GM21723 (cell line): Measurements from ENCODE around the gene AP3D1.
"Not testable (repeated sequence)": the region's sequence is repeated elsewhere in the genome, so short reads cannot be mapped to it uniquely, and the experiment has no call there.

ENCODE experiments used
- ATAC-seq: cut with Tn5 transposase; IDR thresholded peaks from one replicate; pipeline ENCODE4 v1.9.1; 2021; ENCODE audit warnings: mild to moderate bottlenecking, moderate library complexity; ENCODE audit not compliant: unreplicated experiment

Gene AP3D1

GRCh38 chr19:2091926-2092525 lies 59.3 kb downstream of the AP3D1 start:
- ATAC-seq = not testable (repeated sequence)

- ATAC-seq = no peak
Observed at GRCh38 chr19:2089727-2090053, 61.7 kb downstream of the AP3D1 start.

GRCh38 chr19:2089001-2089711 lies 62.2 kb downstream of the AP3D1 start:
- no peak for ATAC-seq

GRCh38 chr19:2087621-2088100 lies 63.7 kb downstream of the AP3D1 start:
- peak; percentile 22 for ATAC-seq

GRCh38 chr19:2086695-2087620 lies 64.4 kb downstream of the AP3D1 start:
- ATAC-seq = peak; percentile 30

- ATAC-seq = peak; percentile 32
Observed at GRCh38 chr19:2084993-2085720, 66.2 kb downstream of the AP3D1 start.

GRCh38 chr19:2083174-2083854 lies 68.1 kb downstream of the AP3D1 start:
- ATAC-seq = no peak

- ATAC-seq = no peak
Observed at GRCh38 chr19:2081873-2082810, 69.2 kb downstream of the AP3D1 start.

- no peak for ATAC-seq
Observed at GRCh38 chr19:2080336-2080988, 70.9 kb downstream of the AP3D1 start.

- ATAC-seq = no peak
Observed at GRCh38 chr19:2079865-2080301, 71.5 kb downstream of the AP3D1 start.

GRCh38 chr19:2079076-2079864 lies 72.1 kb downstream of the AP3D1 start:
- ATAC-seq = no peak

- ATAC-seq = no peak
Observed at GRCh38 chr19:2077833-2078619, 73.3 kb downstream of the AP3D1 start.

GRCh38 chr19:2077398-2077797 lies 74.0 kb downstream of the AP3D1 start:
- no peak for ATAC-seq

- ATAC-seq = no peak
Observed at GRCh38 chr19:2076526-2076944, 74.8 kb downstream of the AP3D1 start.

GRCh38 chr19:2072757-2073551 lies 78.4 kb downstream of the AP3D1 start:
- no peak for ATAC-seq

GRCh38 chr19:2070986-2071673 lies 80.2 kb downstream of the AP3D1 start:
- no peak for ATAC-seq
